Epithelial cell of proximal tubule (primary cell): Measurements from ENCODE around the gene ZSCAN12. TPM values are rescaled to one million over a fixed set of nuclear protein-coding genes. Genes with fewer than 3 reads are reported as not detected.

ENCODE experiments used
- DNase-seq: peaks from one replicate; pipeline ENCODE4 v3.0.0-alpha.2; 2011; ENCODE audit warnings: low read depth
- H3K4me3 ChIP-seq: 2 replicates; pipeline ENCODE4 v1.5.1; 2011; ENCODE audit warnings: low read depth, mild to moderate bottlenecking, low read length
- total RNA-seq: library from RNA; depleted of rRNA; stranded (reverse); fragments of >200 nt; gene quantifications from 2 replicates; pipeline ENCODE4 v1.2.3, GENCODE V29; 2015
- TF ChIP-seq, protein P1 (sequence below): conservative IDR thresholded peaks from 2 replicates; pipeline ENCODE4 v1.5.1; 2012; ENCODE audit warnings: low read depth, mild to moderate bottlenecking, low read length

The ZSCAN12 gene
- total RNA-seq, 1 donor from 2014 or later: 4.9 TPM

- no peak for DNase-seq
- TF ChIP-seq, protein P1, sequence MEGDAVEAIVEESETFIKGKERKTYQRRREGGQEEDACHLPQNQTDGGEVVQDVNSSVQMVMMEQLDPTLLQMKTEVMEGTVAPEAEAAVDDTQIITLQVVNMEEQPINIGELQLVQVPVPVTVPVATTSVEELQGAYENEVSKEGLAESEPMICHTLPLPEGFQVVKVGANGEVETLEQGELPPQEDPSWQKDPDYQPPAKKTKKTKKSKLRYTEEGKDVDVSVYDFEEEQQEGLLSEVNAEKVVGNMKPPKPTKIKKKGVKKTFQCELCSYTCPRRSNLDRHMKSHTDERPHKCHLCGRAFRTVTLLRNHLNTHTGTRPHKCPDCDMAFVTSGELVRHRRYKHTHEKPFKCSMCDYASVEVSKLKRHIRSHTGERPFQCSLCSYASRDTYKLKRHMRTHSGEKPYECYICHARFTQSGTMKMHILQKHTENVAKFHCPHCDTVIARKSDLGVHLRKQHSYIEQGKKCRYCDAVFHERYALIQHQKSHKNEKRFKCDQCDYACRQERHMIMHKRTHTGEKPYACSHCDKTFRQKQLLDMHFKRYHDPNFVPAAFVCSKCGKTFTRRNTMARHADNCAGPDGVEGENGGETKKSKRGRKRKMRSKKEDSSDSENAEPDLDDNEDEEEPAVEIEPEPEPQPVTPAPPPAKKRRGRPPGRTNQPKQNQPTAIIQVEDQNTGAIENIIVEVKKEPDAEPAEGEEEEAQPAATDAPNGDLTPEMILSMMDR: no peak
- peak overlapping the region; percentile 84 for H3K4me3 ChIP-seq
Observed at GRCh38 chr6:28349344-28349891, 50.1 kb downstream of the ZSCAN12 start.

DNA sequence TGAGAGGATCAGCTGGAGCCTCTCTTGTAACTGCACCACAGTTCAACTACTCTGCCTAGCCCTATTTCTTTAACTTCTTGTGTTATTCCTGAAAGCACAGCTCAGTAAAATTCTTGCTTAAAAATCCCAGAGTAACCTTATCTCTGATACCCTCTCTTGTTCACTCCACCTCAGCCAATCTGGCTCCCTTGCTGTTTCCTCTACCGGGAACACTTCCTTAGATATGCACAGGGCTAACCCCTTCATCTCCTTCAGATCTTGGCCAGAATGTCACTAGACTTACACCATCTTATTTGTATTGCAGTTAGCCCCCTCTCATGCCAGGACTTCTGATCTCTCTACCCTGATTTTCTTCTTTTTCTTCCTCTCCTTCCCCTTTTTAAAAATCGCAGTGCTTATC lies 52.4 kb downstream of the ZSCAN12 start:
- no peak overlapping the region for H3K4me3 ChIP-seq
- TF ChIP-seq, protein P1: no peak

DNA sequence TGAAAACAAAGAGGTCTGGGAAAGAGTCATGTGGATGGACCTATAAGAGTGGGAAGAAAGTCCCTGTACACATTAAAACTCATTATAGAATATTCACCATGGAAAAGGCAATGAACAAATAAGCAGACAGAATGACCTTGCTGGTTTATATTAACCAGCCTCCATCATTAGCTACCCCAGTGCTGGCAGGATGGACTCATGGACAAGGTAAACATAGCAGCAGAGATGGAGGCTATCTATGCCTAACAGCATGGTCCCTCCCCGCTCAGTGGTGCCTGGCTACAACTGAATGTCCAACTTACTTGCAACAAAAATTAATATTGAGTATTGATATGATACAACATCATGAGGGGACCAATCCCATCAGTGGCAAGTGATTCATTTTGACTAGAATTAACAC lies 54.3 kb downstream of the ZSCAN12 start:
- TF ChIP-seq, protein P1: no peak
- H3K4me3 ChIP-seq: no peak overlapping the region
- DNase-seq: no peak

More for the DNA sequence above, 52.4 kb downstream of the ZSCAN12 start:
- no peak for DNase-seq

DNA sequence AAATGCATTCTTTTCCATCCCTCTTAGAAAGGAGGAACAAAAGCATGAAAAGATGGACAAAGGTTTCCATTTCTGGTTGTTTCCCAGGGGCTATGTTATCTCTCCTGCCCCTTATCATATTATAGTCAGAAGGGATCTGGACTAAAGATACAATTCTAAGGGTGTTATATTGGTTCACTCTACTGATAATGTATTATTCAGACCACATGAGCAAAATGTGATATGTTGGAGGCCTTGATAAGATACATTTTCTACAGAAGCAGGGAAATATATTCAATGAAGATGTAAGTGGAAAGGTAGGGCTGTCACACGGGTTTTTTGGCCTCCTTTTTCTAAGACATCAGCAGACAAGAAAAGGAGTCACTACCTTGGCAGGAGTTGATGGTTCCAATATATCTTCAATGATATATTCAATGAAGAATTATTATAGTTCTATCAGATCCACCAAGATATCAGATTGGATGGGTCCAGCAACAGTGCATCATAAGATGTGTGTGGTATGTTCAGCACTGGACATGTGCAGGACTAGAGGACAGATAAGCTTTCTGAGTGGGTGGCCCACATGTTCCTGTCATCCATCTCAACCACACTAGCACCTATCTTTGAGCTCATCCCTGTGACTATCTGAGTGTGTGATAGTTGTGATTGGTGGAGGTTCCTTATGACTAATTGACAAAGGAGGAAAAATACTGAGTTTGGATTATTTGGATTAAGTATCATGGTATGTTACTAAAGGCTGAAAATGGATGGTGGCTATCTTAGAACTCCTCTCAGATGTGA lies 55.5 kb downstream of the ZSCAN12 start:
- no peak for DNase-seq
- TF ChIP-seq, protein P1: no peak
- H3K4me3 ChIP-seq: no peak overlapping the region

DNA sequence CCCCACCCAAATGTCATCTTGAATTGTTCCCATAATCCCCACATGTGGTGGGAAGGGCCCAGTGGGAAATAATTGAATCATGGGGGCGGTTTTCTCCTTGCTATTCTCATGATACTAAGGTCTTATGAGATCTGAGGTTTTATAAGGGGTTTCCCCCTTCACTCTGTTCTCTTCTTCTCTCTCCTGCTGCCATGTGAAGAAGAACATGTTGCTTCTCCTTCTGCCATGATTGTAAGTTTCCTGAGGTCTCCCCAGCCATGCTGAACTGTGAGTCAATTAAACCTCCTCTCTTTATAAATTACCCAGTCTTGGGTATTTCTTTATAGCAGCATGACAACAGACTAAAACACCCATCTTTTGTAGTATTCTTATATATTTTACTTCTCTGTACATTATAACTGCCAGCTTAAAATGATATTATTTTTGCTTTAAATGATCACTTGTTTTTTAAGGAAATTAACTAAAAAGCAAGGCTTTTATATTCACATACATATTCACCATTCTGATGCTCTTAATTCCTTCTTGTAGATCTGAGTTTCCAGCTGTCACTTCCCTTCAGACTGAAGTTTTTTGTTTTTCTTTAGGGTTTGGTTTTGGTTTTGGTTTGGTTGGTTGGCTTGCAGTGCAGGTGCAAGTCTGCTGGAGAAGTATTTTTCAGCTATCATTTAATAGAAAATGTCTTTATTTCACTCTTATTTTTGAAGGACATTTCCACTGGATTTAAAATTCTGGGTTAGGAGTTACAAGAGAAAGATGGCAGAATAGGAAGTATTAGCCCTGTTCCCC lies 59.0 kb downstream of the ZSCAN12 start:
- no peak for DNase-seq
- no peak overlapping the region for H3K4me3 ChIP-seq
- TF ChIP-seq, protein P1: no peak

- no peak for DNase-seq
- H3K4me3 ChIP-seq: peak overlapping the region; percentile 67
- TF ChIP-seq, protein P1: no peak
Observed at GRCh38 chr6:28337121-28337520, 62.4 kb downstream of the ZSCAN12 start.
